ENCODE results near the gene GALNT7.

DNA sequence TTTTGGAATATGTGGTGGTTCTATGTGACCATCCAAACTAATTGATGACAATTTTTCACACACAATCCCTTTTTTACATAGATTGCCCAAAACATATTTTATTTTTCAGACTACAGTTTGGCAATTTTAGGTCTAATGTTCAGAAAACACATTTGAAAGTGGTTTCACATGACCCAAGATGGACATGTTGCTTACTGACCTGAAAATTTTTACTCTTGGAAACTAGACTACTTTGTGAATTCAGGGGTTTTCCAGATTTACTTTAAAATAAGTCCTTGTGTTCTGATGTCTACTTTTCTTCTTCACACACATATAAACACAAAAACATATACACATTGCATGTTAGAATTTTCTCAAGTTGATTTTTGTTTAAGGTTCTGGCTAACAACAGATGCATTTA, 86.0 kb downstream of the GALNT7 start:
- TF ChIP-seq ZNF785 (tag by site-specific recombination; IDR thresholded peaks at IDR 0.05): no peak
- TF ChIP-seq, protein P1, sequence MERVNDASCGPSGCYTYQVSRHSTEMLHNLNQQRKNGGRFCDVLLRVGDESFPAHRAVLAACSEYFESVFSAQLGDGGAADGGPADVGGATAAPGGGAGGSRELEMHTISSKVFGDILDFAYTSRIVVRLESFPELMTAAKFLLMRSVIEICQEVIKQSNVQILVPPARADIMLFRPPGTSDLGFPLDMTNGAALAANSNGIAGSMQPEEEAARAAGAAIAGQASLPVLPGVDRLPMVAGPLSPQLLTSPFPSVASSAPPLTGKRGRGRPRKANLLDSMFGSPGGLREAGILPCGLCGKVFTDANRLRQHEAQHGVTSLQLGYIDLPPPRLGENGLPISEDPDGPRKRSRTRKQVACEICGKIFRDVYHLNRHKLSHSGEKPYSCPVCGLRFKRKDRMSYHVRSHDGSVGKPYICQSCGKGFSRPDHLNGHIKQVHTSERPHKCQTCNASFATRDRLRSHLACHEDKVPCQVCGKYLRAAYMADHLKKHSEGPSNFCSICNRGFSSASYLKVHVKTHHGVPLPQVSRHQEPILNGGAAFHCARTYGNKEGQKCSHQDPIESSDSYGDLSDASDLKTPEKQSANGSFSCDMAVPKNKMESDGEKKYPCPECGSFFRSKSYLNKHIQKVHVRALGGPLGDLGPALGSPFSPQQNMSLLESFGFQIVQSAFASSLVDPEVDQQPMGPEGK (tag by site-specific recombination; IDR thresholded peaks at IDR 0.05): no peak
